Measurements from ENCODE around the gene MS4A4E.
"Not testable (repeated sequence)": the region's sequence is repeated elsewhere in the genome, so short reads cannot be mapped to it uniquely, and the experiment has no call there.

- not testable (repeated sequence) for TF ChIP-seq EZH2phosphoT487, CTCF, EZH2 (IDR thresholded peaks at IDR 0.05)
Observed at GRCh38 chr11:60192564-60192963, 50.4 kb downstream of the MS4A4E start.
